ENCODE results near the gene ZBTB7B.

The ZBTB7B gene

GRCh38 chr1:155052439-155053395 is 50.1 kb downstream of the ZBTB7B start:
- TF ChIP-seq, protein P1, sequence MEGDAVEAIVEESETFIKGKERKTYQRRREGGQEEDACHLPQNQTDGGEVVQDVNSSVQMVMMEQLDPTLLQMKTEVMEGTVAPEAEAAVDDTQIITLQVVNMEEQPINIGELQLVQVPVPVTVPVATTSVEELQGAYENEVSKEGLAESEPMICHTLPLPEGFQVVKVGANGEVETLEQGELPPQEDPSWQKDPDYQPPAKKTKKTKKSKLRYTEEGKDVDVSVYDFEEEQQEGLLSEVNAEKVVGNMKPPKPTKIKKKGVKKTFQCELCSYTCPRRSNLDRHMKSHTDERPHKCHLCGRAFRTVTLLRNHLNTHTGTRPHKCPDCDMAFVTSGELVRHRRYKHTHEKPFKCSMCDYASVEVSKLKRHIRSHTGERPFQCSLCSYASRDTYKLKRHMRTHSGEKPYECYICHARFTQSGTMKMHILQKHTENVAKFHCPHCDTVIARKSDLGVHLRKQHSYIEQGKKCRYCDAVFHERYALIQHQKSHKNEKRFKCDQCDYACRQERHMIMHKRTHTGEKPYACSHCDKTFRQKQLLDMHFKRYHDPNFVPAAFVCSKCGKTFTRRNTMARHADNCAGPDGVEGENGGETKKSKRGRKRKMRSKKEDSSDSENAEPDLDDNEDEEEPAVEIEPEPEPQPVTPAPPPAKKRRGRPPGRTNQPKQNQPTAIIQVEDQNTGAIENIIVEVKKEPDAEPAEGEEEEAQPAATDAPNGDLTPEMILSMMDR (IDR thresholded peaks at IDR 0.05; ENCODE audit: low read depth, low read length), result peak; percentile 36; the same call in 1 of the 2 replicates
- H3K4me3 ChIP-seq (ENCODE audit: low read depth, low read length), result peak overlapping the region; percentile 77

- TF ChIP-seq, protein P1 (IDR thresholded peaks at IDR 0.05; ENCODE audit: low read depth, low read length), result no peak
- H3K4me3 ChIP-seq (ENCODE audit: low read depth, low read length), result no peak overlapping the region
These were observed 51.0 kb downstream of the ZBTB7B start for GRCh38 chr1:155053531-155054105.

- TF ChIP-seq, protein P1 (IDR thresholded peaks at IDR 0.05; ENCODE audit: low read depth, low read length), result no peak
These were observed 54.5 kb downstream of the ZBTB7B start for GRCh38 chr1:155057104-155057503.

DNA sequence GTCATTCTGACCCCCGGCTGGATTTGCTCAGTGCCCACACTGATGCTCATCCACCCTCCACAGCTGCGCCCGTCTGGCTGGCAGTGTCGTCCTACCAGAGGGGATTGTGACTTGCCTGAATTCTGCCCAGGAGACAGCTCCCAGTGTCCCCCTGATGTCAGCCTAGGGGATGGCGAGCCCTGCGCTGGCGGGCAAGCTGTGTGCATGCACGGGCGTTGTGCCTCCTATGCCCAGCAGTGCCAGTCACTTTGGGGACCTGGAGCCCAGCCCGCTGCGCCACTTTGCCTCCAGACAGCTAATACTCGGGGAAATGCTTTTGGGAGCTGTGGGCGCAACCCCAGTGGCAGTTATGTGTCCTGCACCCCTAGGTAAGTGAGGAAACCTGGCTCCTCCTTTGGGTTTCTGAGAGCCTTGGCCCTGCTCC is 55.2 kb downstream of the ZBTB7B start:
- H3K4me3 ChIP-seq (ENCODE audit: low read depth, low read length), result no peak overlapping the region

More at GRCh38 chr1:155057104-155057503, 54.5 kb downstream of the ZBTB7B start:
- no peak overlapping the region for H3K4me3 ChIP-seq (ENCODE audit: low read depth, low read length)

DNA sequence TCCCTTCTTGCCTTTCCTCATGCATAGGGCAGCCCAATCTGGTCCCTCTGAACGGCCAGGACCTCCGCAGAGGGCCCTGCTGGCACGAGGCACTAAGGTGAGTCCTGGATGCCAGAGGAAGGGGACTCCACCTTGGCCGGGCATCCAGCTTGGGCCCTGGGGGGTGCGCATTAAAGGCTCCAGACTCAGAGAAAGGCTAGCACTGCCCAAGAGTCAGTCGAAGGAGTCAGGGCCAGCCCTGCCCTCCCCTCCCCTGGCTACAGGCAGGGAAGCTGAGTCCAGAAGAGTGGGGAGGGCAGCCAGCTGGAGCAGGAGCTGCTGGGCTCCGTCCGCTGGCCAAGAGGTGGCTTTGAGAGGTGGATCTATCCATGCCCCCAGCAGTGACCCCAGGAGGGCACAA is 58.1 kb downstream of the ZBTB7B start:
- H3K4me3 ChIP-seq (ENCODE audit: low read depth, low read length), result no peak overlapping the region
- TF ChIP-seq, protein P1 (IDR thresholded peaks at IDR 0.05; ENCODE audit: low read depth, low read length), result no peak

More for the DNA sequence above, 55.2 kb downstream of the ZBTB7B start:
- TF ChIP-seq, protein P1 (IDR thresholded peaks at IDR 0.05; ENCODE audit: low read depth, low read length), result no peak

GRCh38 chr1:155061381-155062150 is 59.0 kb downstream of the ZBTB7B start:
- H3K4me3 ChIP-seq (ENCODE audit: low read depth, low read length), result no peak overlapping the region
- TF ChIP-seq, protein P1 (IDR thresholded peaks at IDR 0.05; ENCODE audit: low read depth, low read length), result peak; percentile 100

All from WI38 (cell line).